A549 (cell line): ENCODE results near the gene CABP2. TPM values are rescaled to one million over a fixed set of nuclear protein-coding genes. Genes with fewer than 3 reads are reported as not detected.

Experiments used
- ATAC-seq, 2 experiments: fragments of 200-7000 bp in 1 of 2; fragments of >200 bp in 1 of 2; cut with Nextera tagmentation in 1 of 2; cut with Tn5 transposase in 1 of 2; 3 replicates each; pipeline versions ENCODE4 v1.8.0 to v1.9.1; 2018 to 2020; ENCODE audit warnings: mild to moderate bottlenecking in 1 of 2, moderate library complexity in 1 of 2
- CTCF ChIA-PET: fragments of 300-600 bp; sonication (Branson Sonifier 250); formaldehyde crosslinking; extraction: SDS; loops from one replicate; lab custom pipeline; 2021; ENCODE audit warnings: antibody characterized with exemption, inconsistent platforms; lab: Yijun Ruan, JAX
- POLR2A ChIA-PET: fragments of 350-600 bp; formaldehyde crosslinking; extraction: SDS; loops from one replicate; lab custom pipeline; 2021; ENCODE audit warnings: antibody characterized with exemption, inconsistent platforms; lab: Yijun Ruan, JAX
- DNase-seq, 2 experiments: peaks; one replicate each; pipeline versions ENCODE4 v3.0.0 to v3.0.0-alpha.2; 2011 to 2016; ENCODE audit warnings: low read depth in 1 of 2, low spot score in 1 of 2
- FAIRE-seq: peaks from 2 replicates; lab custom pipeline; 2011; peaks lifted over from hg19 to GRCh38; lab: Jason Lieb, UNC
- H3K27ac ChIP-seq, 2 experiments: fragments of >200 bp; sonication (Bioruptor Twin); formaldehyde crosslinking; 3 replicates each; pipeline ENCODE4 v1.5.1; 2016 to 2017
- H3K4me1 ChIP-seq: fragments of >200 bp; sonication (Bioruptor Twin); formaldehyde crosslinking; 3 replicates; pipeline ENCODE4 v1.6.1; 2016
- H3K4me2 ChIP-seq: fragments of >200 bp; sonication (Bioruptor Twin); formaldehyde crosslinking; 3 replicates; pipeline ENCODE4 v1.6.1; 2016
- H3K4me3 ChIP-seq: fragments of >200 bp; sonication (Bioruptor Twin); formaldehyde crosslinking; 3 replicates; pipeline ENCODE4 v1.5.1; 2016
- H3K9me3 ChIP-seq: fragments of >200 bp; sonication (Bioruptor Twin); formaldehyde crosslinking; 3 replicates; pipeline ENCODE4 v1.6.1; 2016
- CBX2 ChIP-seq: fragments of 200-600 bp; sonication (generic); IDR thresholded peaks from 2 replicates; pipeline ENCODE4 v1.6.1; 2016; ENCODE audit warnings: low read depth, mild to moderate bottlenecking, borderline replicate concordance
- CEBPB ChIP-seq, 2 experiments: fragments of >200 bp in 1 of 2; sonication (Bioruptor Twin) in 1 of 2; formaldehyde crosslinking in 1 of 2; IDR thresholded peaks; 2 replicates each; pipeline ENCODE4 v1.6.1; 2012 to 2016
- CHD2 ChIP-seq: fragments of 150-350 bp; IDR thresholded peaks from 2 replicates; pipeline ENCODE4 v1.6.1; 2014; ENCODE audit warnings: low read length; ENCODE audit not compliant: partially characterized antibody
- CHD4 ChIP-seq: fragments of 200-600 bp; sonication (generic); IDR thresholded peaks from 2 replicates; pipeline ENCODE4 v1.6.1; 2016; ENCODE audit warnings: antibody characterized with exemption, mild to moderate bottlenecking, borderline replicate concordance
- EP300 ChIP-seq, 2 experiments: fragments of >200 bp; sonication (Bioruptor Twin); formaldehyde crosslinking; IDR thresholded peaks; 2 replicates in 1 of 2; 3 replicates in 1 of 2; pipeline ENCODE4 v1.6.1; 2016 to 2017
- FOSB ChIP-seq: fragments of 250-450 bp; sonication (Bioruptor Pico); IDR thresholded peaks from 2 replicates; pipeline ENCODE4 v1.5.0; 2020; ENCODE audit warnings: mild to moderate bottlenecking, moderate library complexity
- FOSL2 ChIP-seq, 2 experiments: fragments of 450-650 bp in 1 of 2; fragments of >200 bp in 1 of 2; sonication (Bioruptor Twin) in 1 of 2; formaldehyde crosslinking; IDR thresholded peaks; 2 replicates each; pipeline versions ENCODE4 v1.5.0 to v1.6.1; 2016 to 2020; ENCODE audit warnings: mild to moderate bottlenecking in 1 of 2, moderate library complexity in 1 of 2
- HEYL ChIP-seq: fragments of 250-450 bp; sonication (Bioruptor Pico); IDR thresholded peaks from 2 replicates; pipeline ENCODE4 v1.8.0; 2021; ENCODE audit warnings: mild to moderate bottlenecking, moderate library complexity
- HOXA7 ChIP-seq: fragments of 250-450 bp; sonication (Bioruptor Pico); IDR thresholded peaks from 2 replicates; pipeline ENCODE4 v1.5.0; 2020; ENCODE audit warnings: mild to moderate bottlenecking, moderate library complexity
- HOXB13 ChIP-seq: fragments of 250-450 bp; sonication (Bioruptor Pico); IDR thresholded peaks from 2 replicates; pipeline ENCODE4 v1.5.0; 2020; ENCODE audit warnings: low read depth, mild to moderate bottlenecking, moderate library complexity
- JUNB ChIP-seq: fragments of >200 bp; sonication (Bioruptor Twin); formaldehyde crosslinking; IDR thresholded peaks from 2 replicates; pipeline ENCODE4 v1.6.1; 2016
- KDM5A ChIP-seq: fragments of 200-600 bp; sonication (generic); IDR thresholded peaks from 2 replicates; pipeline ENCODE4 v1.6.1; 2016; ENCODE audit warnings: antibody characterized with exemption, mild to moderate bottlenecking
- MAZ ChIP-seq: fragments of 150-350 bp; IDR thresholded peaks from 2 replicates; pipeline ENCODE4 v1.6.1; 2014; ENCODE audit warnings: antibody characterized with exemption, low read depth, low read length, borderline replicate concordance
- MYC ChIP-seq: IDR thresholded peaks from 2 replicates; pipeline ENCODE4 v1.6.1; 2012; ENCODE audit warnings: mild to moderate bottlenecking, inconsistent platforms, low read length, improper control_type of control experiment, borderline replicate concordance
- NFE2L2 ChIP-seq: fragments of 150-350 bp; conservative IDR thresholded peaks from 2 replicates; pipeline ENCODE4 v1.6.1; 2014; ENCODE audit warnings: low read length
- RARB ChIP-seq: fragments of 250-450 bp; sonication (Bioruptor Pico); IDR thresholded peaks from 2 replicates; pipeline ENCODE4 v1.8.0; 2021; ENCODE audit warnings: mild to moderate bottlenecking, moderate library complexity
- RNF2 ChIP-seq: fragments of 200-600 bp; sonication (generic); IDR thresholded peaks from 2 replicates; pipeline ENCODE4 v1.6.1; 2016; ENCODE audit warnings: low read depth, mild to moderate bottlenecking, antibody characterized with exemption, moderate library complexity, borderline replicate concordance
- SMC3 ChIP-seq: fragments of >200 bp; sonication (Bioruptor Twin); formaldehyde crosslinking; IDR thresholded peaks from 3 replicates; pipeline ENCODE4 v1.6.1; 2018; ENCODE audit warnings: inconsistent platforms
- ZFP36 ChIP-seq: fragments of 450-650 bp; IDR thresholded peaks from 2 replicates; pipeline ENCODE4 v1.6.1; 2014; ENCODE audit warnings: borderline replicate concordance; ENCODE audit not compliant: partially characterized antibody
- WGBS: methylation state at CpG from one replicate; pipeline ENCODE4 v1.1.6; 2017; ENCODE audit errors: missing lambda C conversion rate; 5-methylcytosine and 5-hydroxymethylcytosine counted together
- polyA plus RNA-seq, 4 experiments: library from polyadenylated mRNA; depleted of rRNA in 3 of 4; stranded (reverse); fragments of >200 nt; fragmentation: RNase III in 1 of 4; extraction: RNeasy Plus Mini Kit Qiagen cat#74134 plus additional on column Dnase treatment in 1 of 4; gene quantifications; 2 replicates in 3 of 4; 3 replicates in 1 of 4; pipeline ENCODE4 v1.2.3, GENCODE V29; 2011 to 2017
- TF ChIP-seq, protein P1 (sequence below): fragments of >200 bp; sonication (Bioruptor Twin); formaldehyde crosslinking; IDR thresholded peaks from 3 replicates; pipeline ENCODE4 v1.5.1; 2016
- TF ChIP-seq, protein P2 (sequence below): fragments of >200 bp; sonication (Bioruptor Twin); formaldehyde crosslinking; IDR thresholded peaks from 2 replicates; pipeline ENCODE4 v1.6.1; 2016

CABP2 gene
- polyA plus RNA-seq, 2 of the 4 experiments (the other 2 are of a cell fraction): not detected

DNA sequence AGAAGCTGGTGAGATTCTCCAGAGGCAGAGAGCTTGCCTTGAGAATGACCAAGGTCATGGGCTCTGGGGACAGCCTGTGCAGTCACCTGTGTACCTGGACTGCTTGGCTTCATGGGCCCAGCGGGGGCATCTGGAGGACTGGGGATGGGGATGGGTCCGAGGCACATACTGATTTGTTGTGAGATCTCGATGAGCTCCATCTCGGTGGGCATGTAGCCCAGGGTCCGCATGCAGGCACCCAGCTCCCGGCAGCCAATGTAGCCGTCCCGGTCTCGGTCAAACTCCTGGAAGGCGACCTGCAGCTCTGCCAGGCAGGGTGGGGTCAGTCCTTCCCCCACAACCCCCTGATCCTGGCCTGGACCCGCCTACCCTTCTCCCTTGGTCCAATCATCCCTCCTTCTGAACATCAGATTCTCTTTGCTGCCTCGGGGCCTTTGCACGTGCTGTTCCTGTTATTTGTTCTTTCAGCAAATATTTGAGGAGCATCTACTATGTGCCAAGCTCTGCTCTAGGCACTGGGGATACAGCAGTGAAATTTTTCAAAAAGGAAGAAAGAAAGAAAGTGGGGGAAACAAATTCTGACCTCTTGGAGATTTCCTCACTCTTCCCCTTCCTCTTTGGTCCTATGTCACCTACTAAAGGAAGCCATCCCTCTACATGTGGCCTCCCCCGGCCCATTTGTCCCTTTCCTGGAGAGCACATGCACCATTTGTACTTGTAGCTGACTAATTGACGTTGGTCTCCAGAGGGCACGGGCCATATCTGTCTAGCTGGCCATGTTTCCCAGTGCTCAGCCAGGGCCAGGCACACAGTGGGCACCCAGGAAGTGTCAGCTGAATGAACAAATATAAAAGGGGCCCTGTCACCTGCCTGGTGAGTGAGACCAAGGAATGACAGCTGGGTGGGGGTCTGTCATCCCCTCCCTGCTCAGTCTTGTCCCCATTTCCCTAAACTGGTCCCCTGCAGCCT lies 2.1 kb downstream of the CABP2 start:
- H3K4me2 ChIP-seq: no peak overlapping the region
- H3K27ac ChIP-seq: no peak overlapping the region
- WGBS: 70% methylated on average over 16 of the region's 16 CpGs
- H3K9me3 ChIP-seq: no peaks in the 10 kb centered on the region
- FAIRE-seq (no peak), ATAC-seq (no peak), DNase-seq (no peak)
- TF ChIP-seq CHD2: no peak
- no peaks in the 10 kb centered on the region for H3K4me1 ChIP-seq
- POLR2A ChIA-PET: no interaction called here
- H3K4me3 ChIP-seq: no peak overlapping the region
- CTCF ChIA-PET: interaction anchor here (0.6 to 1.3 kb wide), 5 partner anchors 57 to 763 kb away, joined by 3 read pairs; partner anchors contain the start of gene GSTP1

DNA sequence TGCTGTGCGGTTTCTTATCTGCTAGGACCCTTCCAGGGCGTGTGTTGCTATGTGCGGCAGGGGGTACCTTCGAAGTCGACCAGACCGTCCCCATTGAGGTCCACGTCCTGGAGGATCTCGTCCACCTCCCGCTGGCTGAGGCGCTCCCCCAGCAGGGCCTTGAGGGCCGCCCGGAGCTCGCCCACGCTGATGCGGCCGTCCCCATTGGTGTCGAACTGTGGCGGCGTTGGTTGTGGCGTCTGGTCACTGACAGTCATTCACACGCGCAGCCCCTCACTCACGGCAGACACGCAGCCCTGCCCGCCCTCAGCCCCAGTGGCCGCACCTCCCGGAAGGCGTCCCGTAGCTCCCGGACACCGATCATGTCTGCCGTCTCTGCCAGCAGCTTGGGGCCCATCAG lies 3.5 kb downstream of the CABP2 start:
- Histone ChIP-seq H3K9me3 (no peaks in the 10 kb centered on the region), H3K4me3 (no peak overlapping the region), H3K27ac (no peak overlapping the region), H3K4me2 (no peak overlapping the region), H3K4me1 (no peaks in the 10 kb centered on the region)
- DNase-seq (no peak), FAIRE-seq (no peak), ATAC-seq (no peak)
- 83% methylated on average over 28 of the region's 32 CpGs for WGBS
- CTCF ChIA-PET: interaction anchor here (0.9 to 1.8 kb wide), 2 partner anchors 27 to 53 kb away, joined by 3 to 6 read pairs; no protein-coding TSS in a partner anchor
- POLR2A ChIA-PET: no interaction called here
- TF ChIP-seq FOSB (CRISPR knock-in tag) (no peak), FOSL2 (IDR thresholded peaks at IDR 0.05) (no peak), FOSL2 (CRISPR knock-in tag; IDR thresholded peaks at IDR 0.05) (no peak), RARB (no peak), MAZ (no peak), KDM5A (no peak), SMC3 (no peak), HOXA7 (CRISPR knock-in tag) (no peak), EP300 (IDR thresholded peaks at IDR 0.05) (no peak), CEBPB (IDR thresholded peaks at IDR 0.05) (no peak), RNF2 (no peak), JUNB (no peak), HOXB13 (no peak), ZFP36 (no peak), NFE2L2 (no peak), CHD4 (no peak), CBX2 (no peak), MYC (no peak), HEYL (CRISPR knock-in tag) (no peak)
- TF ChIP-seq, protein P1, sequence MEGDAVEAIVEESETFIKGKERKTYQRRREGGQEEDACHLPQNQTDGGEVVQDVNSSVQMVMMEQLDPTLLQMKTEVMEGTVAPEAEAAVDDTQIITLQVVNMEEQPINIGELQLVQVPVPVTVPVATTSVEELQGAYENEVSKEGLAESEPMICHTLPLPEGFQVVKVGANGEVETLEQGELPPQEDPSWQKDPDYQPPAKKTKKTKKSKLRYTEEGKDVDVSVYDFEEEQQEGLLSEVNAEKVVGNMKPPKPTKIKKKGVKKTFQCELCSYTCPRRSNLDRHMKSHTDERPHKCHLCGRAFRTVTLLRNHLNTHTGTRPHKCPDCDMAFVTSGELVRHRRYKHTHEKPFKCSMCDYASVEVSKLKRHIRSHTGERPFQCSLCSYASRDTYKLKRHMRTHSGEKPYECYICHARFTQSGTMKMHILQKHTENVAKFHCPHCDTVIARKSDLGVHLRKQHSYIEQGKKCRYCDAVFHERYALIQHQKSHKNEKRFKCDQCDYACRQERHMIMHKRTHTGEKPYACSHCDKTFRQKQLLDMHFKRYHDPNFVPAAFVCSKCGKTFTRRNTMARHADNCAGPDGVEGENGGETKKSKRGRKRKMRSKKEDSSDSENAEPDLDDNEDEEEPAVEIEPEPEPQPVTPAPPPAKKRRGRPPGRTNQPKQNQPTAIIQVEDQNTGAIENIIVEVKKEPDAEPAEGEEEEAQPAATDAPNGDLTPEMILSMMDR: no peak
- TF ChIP-seq, protein P2, sequence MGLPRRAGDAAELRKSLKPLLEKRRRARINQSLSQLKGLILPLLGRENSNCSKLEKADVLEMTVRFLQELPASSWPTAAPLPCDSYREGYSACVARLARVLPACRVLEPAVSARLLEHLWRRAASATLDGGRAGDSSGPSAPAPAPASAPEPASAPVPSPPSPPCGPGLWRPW: no peak
- TF ChIP-seq, all 56 proteins: peak for 0
